H1 (cell line): ENCODE data around the gene SNX24.

Experiments
- CHD1 ChIP-seq: IDR thresholded peaks from 2 replicates; pipeline ENCODE4 v1.6.1; 2012; ENCODE audit warnings: low read depth, low read length, improper control_type of control experiment
- CREB1 ChIP-seq: IDR thresholded peaks from 2 replicates; pipeline ENCODE4 v1.6.1; 2012; ENCODE audit warnings: inconsistent platforms
- CTBP2 ChIP-seq: IDR thresholded peaks from 2 replicates; pipeline ENCODE4 v1.7.0; 2011; ENCODE audit warnings: borderline replicate concordance, mild to moderate bottlenecking, moderate library complexity, mixed read lengths, low read length; ENCODE audit not compliant: insufficient read depth, insufficient read length
- CTCF ChIP-seq, 3 experiments: IDR thresholded peaks; 1 replicate in 2 of 3; 2 replicates in 1 of 3; pipeline versions ENCODE4 v1.5.1 to v1.6.1; 2011; ENCODE audit warnings: low read length in 3 of 3, mild to moderate bottlenecking in 3 of 3, inconsistent platforms in 2 of 3, low read depth in 1 of 3, moderate library complexity in 1 of 3; ENCODE audit not compliant: insufficient read depth in 1 of 3; ENCODE audit errors: control extremely low read depth in 1 of 3
- EP300 ChIP-seq, 2 experiments: IDR thresholded peaks; 1 replicate in 1 of 2; 2 replicates in 1 of 2; pipeline ENCODE4 v1.6.1; 2011 to 2012; ENCODE audit warnings: low read depth in 2 of 2, low read length in 2 of 2, mild to moderate bottlenecking in 2 of 2, borderline replicate concordance in 1 of 2, inconsistent platforms in 1 of 2, moderate library complexity in 1 of 2
- EZH2 ChIP-seq: fragments of 200-600 bp; sonication (generic); IDR thresholded peaks from 2 replicates; pipeline ENCODE4 v1.7.1; 2012; ENCODE audit warnings: low read depth, mild to moderate bottlenecking, moderate library complexity, low read length, inconsistent platforms; ENCODE audit not compliant: severe bottlenecking
- JUN ChIP-seq: IDR thresholded peaks from 2 replicates; pipeline ENCODE4 v1.6.1; 2011; ENCODE audit warnings: low read depth, mild to moderate bottlenecking, improper control_type of control experiment, low read length
- MAX ChIP-seq: IDR thresholded peaks from 2 replicates; pipeline ENCODE4 v1.6.1; 2012; ENCODE audit warnings: inconsistent platforms
- POLR2A ChIP-seq, 2 experiments: IDR thresholded peaks; 1 replicate in 1 of 2; 2 replicates in 1 of 2; pipeline ENCODE4 v1.6.1; 2011; ENCODE audit warnings: low read depth in 2 of 2, low read length in 2 of 2, mild to moderate bottlenecking in 2 of 2; ENCODE audit errors: control extremely low read depth in 1 of 2
- RFX5 ChIP-seq: IDR thresholded peaks from 2 replicates; pipeline ENCODE4 v1.6.1; 2011; ENCODE audit warnings: low read depth, low read length, improper control_type of control experiment, borderline replicate concordance
- SIN3A ChIP-seq, 2 experiments: IDR thresholded peaks in 1 of 2; conservative IDR thresholded peaks in 1 of 2; 2 replicates each; pipeline ENCODE4 v1.6.1; 2011 to 2012; ENCODE audit warnings: low read length in 2 of 2, improper control_type of control experiment in 1 of 2, low read depth in 1 of 2, mild to moderate bottlenecking in 1 of 2
- SP1 ChIP-seq: IDR thresholded peaks from 2 replicates; pipeline ENCODE4 v1.6.1; 2011; ENCODE audit warnings: low read depth, low read length
- USF2 ChIP-seq: IDR thresholded peaks from 2 replicates; pipeline ENCODE4 v1.6.1; 2011; ENCODE audit warnings: low read length, improper control_type of control experiment
- ZNF274 ChIP-seq: IDR thresholded peaks from 2 replicates; pipeline ENCODE4 v1.7.0; 2012; ENCODE audit warnings: low read length, borderline replicate concordance; ENCODE audit errors: extremely low read depth

- no peak for TF ChIP-seq JUN
- no peak for TF ChIP-seq CTCF (IDR thresholded peaks at IDR 0.05; ENCODE audit: control extremely low read depth in 1 of 3, insufficient read depth in 1 of 3, low read depth in 1 of 3, low read length in 3 of 3)
- no peak for TF ChIP-seq RFX5
- TF ChIP-seq EZH2 = no peak
- TF ChIP-seq CTBP2 = no peak
- TF ChIP-seq ZNF274 = no peak
- no peak for TF ChIP-seq CHD1
- TF ChIP-seq CREB1 = no peak
- no peak for TF ChIP-seq POLR2A (IDR thresholded peaks at IDR 0.05; ENCODE audit: control extremely low read depth in 1 of 2, low read depth in 2 of 2, low read length in 2 of 2)
- TF ChIP-seq SIN3A (conservative IDR thresholded peaks at IDR 0.05 in 1 of 2, IDR thresholded peaks at IDR 0.05 in 1 of 2; ENCODE audit: low read depth in 1 of 2, low read length in 2 of 2) = no peak
- no peak for TF ChIP-seq EP300 (IDR thresholded peaks at IDR 0.05; ENCODE audit: borderline replicate concordance in 1 of 2, low read depth in 2 of 2, low read length in 2 of 2)
- TF ChIP-seq SP1 = no peak
- no peak for TF ChIP-seq MAX
- no peak for TF ChIP-seq USF2
Observed at GRCh38 chr5:123047706-123048105, 202.3 kb downstream of the SNX24 start.
